22Rv1 (cell line): ENCODE data around the gene TENM4.

Experiments
- ZFX ChIP-seq: fragments of 450-650 bp; IDR thresholded peaks from 2 replicates; pipeline ENCODE4 v1.6.1; 2017; ENCODE audit warnings: antibody characterized with exemption, borderline replicate concordance
- TF ChIP-seq, protein P1 (sequence below): fragments of 450-650 bp; IDR thresholded peaks from 2 replicates; pipeline ENCODE4 v1.5.1; 2017; ENCODE audit warnings: mild to moderate bottlenecking

DNA sequence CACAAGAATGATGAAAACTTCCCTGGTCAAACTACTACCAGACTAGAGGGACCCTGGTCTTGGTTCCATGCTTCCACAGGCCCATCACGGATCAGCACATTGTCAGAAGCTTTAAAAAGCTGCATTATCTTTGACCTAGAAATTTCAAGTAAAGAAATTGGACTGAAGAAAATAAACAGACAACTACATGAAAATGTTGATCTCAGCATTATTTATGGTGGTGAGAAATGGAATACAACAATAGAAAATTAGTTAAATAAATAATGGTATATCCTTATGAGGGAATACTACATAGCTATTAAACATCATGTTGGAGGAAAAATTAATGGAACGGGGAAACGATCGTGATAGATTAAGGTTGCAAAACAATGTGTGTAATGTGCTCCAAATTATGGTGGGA lies 13.7 kb downstream of the TENM4 start:
- TF ChIP-seq, protein P1, sequence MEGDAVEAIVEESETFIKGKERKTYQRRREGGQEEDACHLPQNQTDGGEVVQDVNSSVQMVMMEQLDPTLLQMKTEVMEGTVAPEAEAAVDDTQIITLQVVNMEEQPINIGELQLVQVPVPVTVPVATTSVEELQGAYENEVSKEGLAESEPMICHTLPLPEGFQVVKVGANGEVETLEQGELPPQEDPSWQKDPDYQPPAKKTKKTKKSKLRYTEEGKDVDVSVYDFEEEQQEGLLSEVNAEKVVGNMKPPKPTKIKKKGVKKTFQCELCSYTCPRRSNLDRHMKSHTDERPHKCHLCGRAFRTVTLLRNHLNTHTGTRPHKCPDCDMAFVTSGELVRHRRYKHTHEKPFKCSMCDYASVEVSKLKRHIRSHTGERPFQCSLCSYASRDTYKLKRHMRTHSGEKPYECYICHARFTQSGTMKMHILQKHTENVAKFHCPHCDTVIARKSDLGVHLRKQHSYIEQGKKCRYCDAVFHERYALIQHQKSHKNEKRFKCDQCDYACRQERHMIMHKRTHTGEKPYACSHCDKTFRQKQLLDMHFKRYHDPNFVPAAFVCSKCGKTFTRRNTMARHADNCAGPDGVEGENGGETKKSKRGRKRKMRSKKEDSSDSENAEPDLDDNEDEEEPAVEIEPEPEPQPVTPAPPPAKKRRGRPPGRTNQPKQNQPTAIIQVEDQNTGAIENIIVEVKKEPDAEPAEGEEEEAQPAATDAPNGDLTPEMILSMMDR = no peak
- TF ChIP-seq ZFX = no peak
